Measurements from ENCODE around the gene CHST8.

Gene CHST8

GRCh38 chr19:33810821-33811220 is 189.1 kb downstream of the CHST8 start:
- no peaks in the 10 kb centered on the region for H3K9me3 ChIP-seq (ENCODE audit: control insufficient read depth, low read length)
- H3K9ac ChIP-seq (ENCODE audit: low read length) = no peak overlapping the region
- no peak overlapping the region for H3K14ac ChIP-seq (ENCODE audit: low read length in 2 of 2)
- WGBS = 96% methylated on average over 11 of the region's 11 CpGs
- H3K18ac ChIP-seq (ENCODE audit: low read depth in 1 of 2, low read length in 2 of 2) = no peak overlapping the region
- no peak overlapping the region for H2AFZ ChIP-seq (ENCODE audit: low read depth, low read length)
- H3K36me3 ChIP-seq (ENCODE audit: control insufficient read depth in 1 of 2, insufficient read depth in 2 of 2, low read depth in 1 of 2, low read length in 2 of 2) = peaks cover 0 to 58% of the 10 kb centered on the region in 2 experiments
- H2BK15ac ChIP-seq (ENCODE audit: low read depth, poor library complexity, severe bottlenecking) = no peak overlapping the region
- no peak overlapping the region for H3K4me2 ChIP-seq (ENCODE audit: low read length, poor library complexity, severe bottlenecking)
- no peak overlapping the region for H4K91ac ChIP-seq (ENCODE audit: low read length)
- no peak overlapping the region for H3K4me3 ChIP-seq (ENCODE audit: insufficient read depth in 1 of 2, low read depth in 1 of 2, low read length in 2 of 2)
- DNase-seq = no peak
- no peak overlapping the region for H2BK12ac ChIP-seq (ENCODE audit: low read length in 2 of 2)
- no peak overlapping the region for H2BK120ac ChIP-seq (ENCODE audit: low read depth, low read length)
- no peak overlapping the region for H3K23ac ChIP-seq (ENCODE audit: low read length in 2 of 2)
- no peak overlapping the region for H3K4ac ChIP-seq (ENCODE audit: low read depth in 1 of 2, low read length in 2 of 2)
- no peak overlapping the region for H2AK5ac ChIP-seq (ENCODE audit: low read length, severe bottlenecking)
- peaks cover 16% of the 10 kb centered on the region for H3K4me1 ChIP-seq (ENCODE audit: control insufficient read depth, insufficient read depth, low read depth, low read length)
- no peaks in the 10 kb centered on the region for H3K27me3 ChIP-seq (ENCODE audit: control insufficient read depth in 1 of 2, insufficient read depth in 1 of 2, low read length in 2 of 2)
- H3K79me1 ChIP-seq (replicated peaks; ENCODE audit: low read length, poor library complexity, severe bottlenecking) = peaks cover 11% of the 10 kb centered on the region
- no peak overlapping the region for H4K8ac ChIP-seq (ENCODE audit: low read length)
- no peak overlapping the region for H2BK5ac ChIP-seq (ENCODE audit: low read depth, low read length, poor library complexity, severe bottlenecking)
- H3K27ac ChIP-seq (ENCODE audit: low read length, poor library complexity, severe bottlenecking) = no peak overlapping the region

GRCh38 chr19:33811246-33811645 is 189.5 kb downstream of the CHST8 start:
- H2BK15ac ChIP-seq (ENCODE audit: low read depth, poor library complexity, severe bottlenecking) = no peak overlapping the region
- H3K18ac ChIP-seq (ENCODE audit: low read depth in 1 of 2, low read length in 2 of 2) = no peak overlapping the region
- peak overlapping the region in 1 of 2 experiments; percentile 30 for H3K4me3 ChIP-seq (ENCODE audit: insufficient read depth in 1 of 2, low read depth in 1 of 2, low read length in 2 of 2)
- no peak overlapping the region for H2AFZ ChIP-seq (ENCODE audit: low read depth, low read length)
- H2BK5ac ChIP-seq (ENCODE audit: low read depth, low read length, poor library complexity, severe bottlenecking) = no peak overlapping the region
- no peak overlapping the region for H3K23ac ChIP-seq (ENCODE audit: low read length in 2 of 2)
- H3K4ac ChIP-seq (ENCODE audit: low read depth in 1 of 2, low read length in 2 of 2) = no peak overlapping the region
- H4K8ac ChIP-seq (ENCODE audit: low read length) = no peak overlapping the region
- H3K4me2 ChIP-seq (ENCODE audit: low read length, poor library complexity, severe bottlenecking) = no peak overlapping the region
- no peaks in the 10 kb centered on the region for H3K27me3 ChIP-seq (ENCODE audit: control insufficient read depth in 1 of 2, insufficient read depth in 1 of 2, low read length in 2 of 2)
- no peak overlapping the region for H2BK12ac ChIP-seq (ENCODE audit: low read length in 2 of 2)
- peaks cover 16% of the 10 kb centered on the region for H3K4me1 ChIP-seq (ENCODE audit: control insufficient read depth, insufficient read depth, low read depth, low read length)
- no peak overlapping the region for H3K9ac ChIP-seq (ENCODE audit: low read length)
- H2AK5ac ChIP-seq (ENCODE audit: low read length, severe bottlenecking) = no peak overlapping the region
- H3K27ac ChIP-seq (ENCODE audit: low read length, poor library complexity, severe bottlenecking) = no peak overlapping the region
- H3K9me3 ChIP-seq (ENCODE audit: control insufficient read depth, low read length) = no peaks in the 10 kb centered on the region
- no peak overlapping the region for H4K91ac ChIP-seq (ENCODE audit: low read length)
- peaks cover 0 to 54% of the 10 kb centered on the region in 2 experiments for H3K36me3 ChIP-seq (ENCODE audit: control insufficient read depth in 1 of 2, insufficient read depth in 2 of 2, low read depth in 1 of 2, low read length in 2 of 2)
- no peak for DNase-seq
- WGBS = 97% methylated on average over 36 of the region's 41 CpGs
- no peak overlapping the region for H2BK120ac ChIP-seq (ENCODE audit: low read depth, low read length)
- H3K14ac ChIP-seq (ENCODE audit: low read length in 2 of 2) = no peak overlapping the region
- H3K79me1 ChIP-seq (replicated peaks; ENCODE audit: low read length, poor library complexity, severe bottlenecking) = peaks cover 9% of the 10 kb centered on the region

GRCh38 chr19:33811736-33812387 is 190.1 kb downstream of the CHST8 start:
- Histone ChIP-seq H3K4ac (ENCODE audit: low read depth in 1 of 2, low read length in 2 of 2) (no peak overlapping the region), H3K14ac (ENCODE audit: low read length in 2 of 2) (no peak overlapping the region), H2BK15ac (ENCODE audit: low read depth, poor library complexity, severe bottlenecking) (no peak overlapping the region), H4K8ac (ENCODE audit: low read length) (no peak overlapping the region), H2BK5ac (ENCODE audit: low read depth, low read length, poor library complexity, severe bottlenecking) (no peak overlapping the region), H3K4me3 (ENCODE audit: insufficient read depth in 1 of 2, low read depth in 1 of 2, low read length in 2 of 2) (no peak overlapping the region), H2AK5ac (ENCODE audit: low read length, severe bottlenecking) (no peak overlapping the region), H3K9me3 (ENCODE audit: control insufficient read depth, low read length) (no peaks in the 10 kb centered on the region), H3K79me1 (replicated peaks; ENCODE audit: low read length, poor library complexity, severe bottlenecking) (peaks cover 6% of the 10 kb centered on the region), H2AFZ (ENCODE audit: low read depth, low read length) (no peak overlapping the region), H2BK120ac (ENCODE audit: low read depth, low read length) (no peak overlapping the region), H3K23ac (ENCODE audit: low read length in 2 of 2) (no peak overlapping the region), H4K91ac (ENCODE audit: low read length) (no peak overlapping the region), H3K36me3 (ENCODE audit: control insufficient read depth in 1 of 2, insufficient read depth in 2 of 2, low read depth in 1 of 2, low read length in 2 of 2) (peaks cover 0 to 48% of the 10 kb centered on the region in 2 experiments), H3K18ac (ENCODE audit: low read depth in 1 of 2, low read length in 2 of 2) (no peak overlapping the region), H3K27me3 (ENCODE audit: control insufficient read depth in 1 of 2, insufficient read depth in 1 of 2, low read length in 2 of 2) (no peaks in the 10 kb centered on the region), H3K9ac (ENCODE audit: low read length) (no peak overlapping the region), H3K4me1 (ENCODE audit: control insufficient read depth, insufficient read depth, low read depth, low read length) (peaks cover 17% of the 10 kb centered on the region), H3K4me2 (ENCODE audit: low read length, poor library complexity, severe bottlenecking) (no peak overlapping the region), H2BK12ac (ENCODE audit: low read length in 2 of 2) (no peak overlapping the region), H3K27ac (ENCODE audit: low read length, poor library complexity, severe bottlenecking) (peak overlapping the region; percentile 25)
- 79% methylated on average over 12 of the region's 14 CpGs for WGBS
- DNase-seq = no peak

GRCh38 chr19:33812388-33813330 is 190.9 kb downstream of the CHST8 start:
- Histone ChIP-seq H2AFZ (ENCODE audit: low read depth, low read length) (no peak overlapping the region), H2BK12ac (ENCODE audit: low read length in 2 of 2) (no peak overlapping the region), H2BK5ac (ENCODE audit: low read depth, low read length, poor library complexity, severe bottlenecking) (no peak overlapping the region), H3K4ac (ENCODE audit: low read depth in 1 of 2, low read length in 2 of 2) (no peak overlapping the region), H4K8ac (ENCODE audit: low read length) (no peak overlapping the region), H3K9me3 (ENCODE audit: control insufficient read depth, low read length) (no peaks in the 10 kb centered on the region), H3K4me1 (ENCODE audit: control insufficient read depth, insufficient read depth, low read depth, low read length) (peaks cover 19% of the 10 kb centered on the region), H3K14ac (ENCODE audit: low read length in 2 of 2) (no peak overlapping the region), H3K79me1 (replicated peaks; ENCODE audit: low read length, poor library complexity, severe bottlenecking) (peaks cover 6% of the 10 kb centered on the region), H3K4me2 (ENCODE audit: low read length, poor library complexity, severe bottlenecking) (no peak overlapping the region), H2BK15ac (ENCODE audit: low read depth, poor library complexity, severe bottlenecking) (no peak overlapping the region), H3K9ac (ENCODE audit: low read length) (no peak overlapping the region), H4K91ac (ENCODE audit: low read length) (no peak overlapping the region), H3K36me3 (ENCODE audit: control insufficient read depth in 1 of 2, insufficient read depth in 2 of 2, low read depth in 1 of 2, low read length in 2 of 2) (peaks cover 0 to 47% of the 10 kb centered on the region in 2 experiments), H3K23ac (ENCODE audit: low read length in 2 of 2) (no peak overlapping the region), H3K27me3 (ENCODE audit: control insufficient read depth in 1 of 2, insufficient read depth in 1 of 2, low read length in 2 of 2) (peaks cover 0 to 3% of the 10 kb centered on the region in 2 experiments), H2BK120ac (ENCODE audit: low read depth, low read length) (no peak overlapping the region), H3K18ac (ENCODE audit: low read depth in 1 of 2, low read length in 2 of 2) (no peak overlapping the region), H3K27ac (ENCODE audit: low read length, poor library complexity, severe bottlenecking) (peak overlapping the region; percentile 19), H2AK5ac (ENCODE audit: low read length, severe bottlenecking) (peak overlapping the region; percentile 14), H3K4me3 (ENCODE audit: insufficient read depth in 1 of 2, low read depth in 1 of 2, low read length in 2 of 2) (no peak overlapping the region)
- no peak for DNase-seq
- 95% methylated on average over 28 of the region's 28 CpGs for WGBS
